ENCODE measurements around the gene SLC25A48.
"Not testable (repeated sequence)": the region's sequence is repeated elsewhere in the genome, so short reads cannot be mapped to it uniquely, and the experiment has no call there.

The SLC25A48 gene

DNA sequence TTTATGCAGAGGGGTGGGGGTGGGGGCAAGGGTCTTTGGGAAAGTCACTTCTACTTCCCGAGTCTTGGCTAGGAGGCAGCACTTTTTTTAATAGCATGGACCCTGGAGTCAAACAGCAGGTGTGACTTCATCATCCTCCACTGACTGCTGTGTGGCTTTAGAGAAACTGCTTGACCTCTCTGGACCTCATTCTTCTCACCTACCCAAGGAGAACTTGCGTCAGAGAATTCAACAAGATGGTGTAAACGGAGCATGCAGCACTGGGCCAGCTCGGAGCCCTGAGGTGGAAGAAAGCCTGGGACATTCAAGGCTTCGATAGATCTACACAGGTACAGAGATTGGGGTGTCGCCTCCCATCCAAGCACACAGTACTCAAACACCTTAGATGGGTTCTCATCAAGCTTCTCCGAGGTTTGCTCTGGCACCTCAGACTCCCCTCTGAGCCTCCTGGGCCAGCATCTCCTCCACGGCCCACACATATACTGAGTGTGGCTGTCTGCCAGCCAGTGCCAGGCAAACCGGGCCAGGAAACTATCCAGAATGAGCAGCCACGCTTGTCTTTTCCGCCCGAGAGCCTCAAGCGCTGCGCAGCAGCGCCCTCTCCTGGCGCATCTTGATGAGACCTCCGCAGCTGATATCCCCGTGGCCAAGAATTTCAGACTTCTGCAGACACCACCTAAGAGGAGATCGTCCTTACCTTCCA, 4.6 kb upstream of the SLC25A48 start:
- DNase-seq (ENCODE audit: low read depth in 2 of 3, low spot score in 1 of 3) = peak; percentile 25 to 35 (median 30)

DNA sequence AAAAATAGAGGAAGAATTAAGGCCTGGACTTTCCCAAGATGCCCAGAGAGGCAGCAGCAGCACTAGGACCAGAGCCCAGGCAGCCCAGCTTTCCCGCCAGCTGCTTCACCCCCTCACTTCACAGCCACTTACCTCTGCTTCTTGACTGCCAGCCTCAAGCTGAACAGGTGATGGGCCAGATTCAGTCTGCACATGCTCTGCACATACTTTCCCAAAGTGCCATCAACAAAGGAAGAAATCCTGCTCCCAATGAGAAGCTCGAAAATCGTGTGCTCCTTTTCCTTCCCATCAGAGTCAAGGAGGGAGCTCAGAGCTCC, 4.1 kb upstream of the SLC25A48 start:
- DNase-seq (ENCODE audit: low read depth in 2 of 3, low spot score in 1 of 3) = no peak

DNA sequence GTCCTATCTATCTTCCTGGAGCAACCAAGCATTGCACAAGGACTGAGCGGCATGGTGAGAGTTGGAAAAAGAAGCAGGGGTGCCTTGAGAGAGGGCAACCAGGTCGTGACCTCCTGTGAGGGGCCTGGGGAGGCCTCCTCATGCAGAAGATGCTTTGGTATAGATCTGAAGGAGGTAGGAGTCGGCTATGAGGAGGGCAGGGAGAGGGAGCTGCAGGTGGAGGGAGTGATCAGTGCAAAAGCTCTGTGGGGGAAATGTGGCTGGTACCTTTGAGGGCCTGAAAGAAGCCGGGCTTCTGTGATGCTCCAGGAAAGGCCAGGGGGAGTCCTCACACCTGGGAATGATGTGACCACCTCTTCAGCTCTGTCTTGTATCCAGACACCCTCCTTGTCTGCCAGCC, 3.6 kb upstream of the SLC25A48 start:
- DNase-seq (ENCODE audit: low read depth in 2 of 3, low spot score in 1 of 3) = no peak

DNA sequence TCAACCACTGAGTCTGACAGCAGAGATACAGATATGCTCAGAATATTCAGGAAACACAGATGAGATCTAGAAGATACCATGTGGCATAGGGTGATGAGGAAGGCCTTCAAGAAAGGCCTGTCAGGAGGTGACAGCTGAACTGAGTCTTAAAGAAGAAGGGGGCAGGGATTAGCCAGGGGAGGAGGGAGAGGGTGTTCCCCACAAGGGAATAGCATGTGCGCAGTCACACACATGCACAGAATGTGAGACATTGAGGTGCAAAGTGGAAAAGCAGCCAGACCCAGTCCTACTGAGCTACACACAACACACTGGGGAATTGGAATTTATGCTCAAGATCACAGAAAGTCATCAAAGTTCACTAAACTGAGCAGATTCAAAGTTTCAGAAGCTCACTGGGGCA, 3.0 kb upstream of the SLC25A48 start:
- no peak for DNase-seq (ENCODE audit: low read depth in 2 of 3, low spot score in 1 of 3)

DNA sequence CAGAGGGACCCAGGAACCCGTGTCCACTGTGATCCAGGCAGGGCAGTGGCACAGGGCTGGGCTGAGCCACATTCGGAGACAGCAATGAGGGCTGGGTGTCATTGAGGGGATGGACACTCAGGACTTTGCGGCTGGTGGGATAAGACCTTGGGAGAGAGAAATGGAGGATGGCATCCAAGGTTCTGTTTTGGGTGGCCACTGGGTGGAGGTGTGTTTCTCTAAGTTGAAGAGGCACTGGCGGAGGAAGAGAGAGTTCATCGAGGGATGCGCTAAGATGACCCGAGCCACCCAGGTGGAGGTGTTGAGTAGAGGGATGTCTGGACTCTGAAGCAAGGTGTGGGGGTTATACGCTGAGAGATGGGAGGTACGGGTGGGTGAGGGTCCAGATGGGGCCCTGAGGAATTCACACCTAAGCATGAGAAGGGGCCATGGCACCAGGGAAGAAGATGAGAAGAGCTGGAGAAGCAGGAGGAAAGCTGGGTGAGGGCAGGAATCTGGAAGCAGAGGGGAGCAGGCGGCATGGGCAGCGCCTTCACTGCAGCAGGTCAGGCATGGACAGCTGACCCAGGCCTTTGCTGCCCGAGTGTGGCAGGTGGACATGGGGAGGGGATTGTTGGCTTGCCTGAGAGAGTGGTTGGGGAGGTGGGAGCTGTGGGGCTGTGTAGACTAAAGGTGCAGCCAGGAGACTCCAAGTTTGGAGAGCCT, 2.5 kb upstream of the SLC25A48 start:
- DNase-seq (ENCODE audit: low read depth in 2 of 3, low spot score in 1 of 3) = no peak

DNA sequence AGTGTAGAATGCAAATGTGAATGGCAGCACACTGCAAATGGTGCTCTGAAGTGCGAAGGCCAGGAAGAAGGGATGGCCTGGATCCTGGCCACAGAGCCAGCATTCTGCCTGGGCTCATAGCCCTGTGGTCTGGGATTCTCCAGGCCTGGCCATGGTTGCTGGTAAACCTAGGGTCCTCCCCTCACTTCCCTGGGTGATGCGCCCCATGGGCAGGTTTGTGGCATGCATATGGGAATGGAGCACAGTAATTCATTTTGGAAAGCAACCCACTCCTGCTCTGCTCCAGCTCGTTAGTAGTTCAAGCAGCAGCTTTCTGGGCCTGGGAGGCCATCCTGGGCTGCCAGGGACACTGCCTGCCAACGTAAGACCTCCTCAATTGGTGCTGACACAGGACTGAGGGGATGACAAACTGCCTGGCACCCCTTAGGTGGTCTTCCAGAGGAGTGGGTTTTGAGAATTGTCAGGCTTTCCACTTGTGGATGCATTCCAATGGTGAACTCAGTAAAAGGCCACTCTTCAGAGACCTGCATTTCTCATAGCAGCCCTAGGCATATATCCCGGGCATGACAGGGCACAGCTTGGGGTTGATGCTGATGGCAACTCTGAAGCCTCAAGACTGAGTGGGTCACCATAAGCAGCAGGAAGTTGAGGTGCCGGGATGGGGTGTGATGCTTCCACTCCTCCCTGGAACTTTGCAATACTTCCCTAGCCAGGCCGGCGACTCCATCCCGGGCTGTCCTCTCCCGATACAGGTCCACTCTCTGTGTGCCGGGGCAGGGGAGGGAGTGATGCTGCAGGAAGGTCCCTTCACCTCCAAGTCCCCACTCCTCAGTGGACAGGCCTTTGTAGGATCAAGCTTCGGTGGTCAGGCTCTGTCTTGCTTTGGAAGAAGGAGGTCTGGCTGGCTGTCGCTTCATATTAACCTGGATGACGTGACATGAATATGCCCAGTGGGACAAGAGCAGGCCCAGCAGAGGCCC, 1.2 kb upstream of the SLC25A48 start:
- DNase-seq (ENCODE audit: low read depth in 2 of 3, low spot score in 1 of 3) = no peak

DNA sequence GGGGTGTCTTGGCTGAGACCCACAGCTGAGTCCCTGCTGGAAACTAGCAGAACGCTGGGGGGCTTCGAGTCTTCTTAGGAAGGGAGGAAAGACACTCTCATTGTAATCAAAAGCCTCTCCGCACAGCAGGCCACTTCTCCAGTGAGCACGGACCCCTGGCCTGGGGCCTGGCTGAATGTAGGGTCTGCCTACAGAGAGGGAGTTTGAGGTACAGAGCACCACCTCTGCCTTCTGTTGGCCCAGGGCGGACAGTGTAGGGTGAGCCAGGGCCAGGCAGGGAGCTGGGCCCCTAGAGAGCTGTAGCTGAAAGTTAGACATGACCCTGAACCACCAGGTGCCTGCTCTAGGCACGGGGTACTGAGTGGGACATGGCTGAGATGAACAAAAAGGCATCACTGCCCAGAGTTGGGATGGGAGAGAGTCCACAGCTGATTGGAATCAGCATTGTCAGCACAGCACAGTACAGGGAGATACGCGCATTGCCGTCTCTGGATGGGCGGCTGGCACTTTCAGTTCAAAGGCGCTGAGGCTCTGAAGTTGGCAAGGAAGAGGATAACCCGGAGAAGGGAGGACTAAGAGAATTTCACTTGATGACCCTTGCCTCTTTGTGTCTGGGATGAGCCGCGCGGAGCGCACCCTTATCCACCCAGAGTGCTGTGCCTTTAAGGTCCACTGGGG, 363 bp upstream of the SLC25A48 start:
- DNase-seq (ENCODE audit: low read depth in 2 of 3, low spot score in 1 of 3) = no peak

DNA sequence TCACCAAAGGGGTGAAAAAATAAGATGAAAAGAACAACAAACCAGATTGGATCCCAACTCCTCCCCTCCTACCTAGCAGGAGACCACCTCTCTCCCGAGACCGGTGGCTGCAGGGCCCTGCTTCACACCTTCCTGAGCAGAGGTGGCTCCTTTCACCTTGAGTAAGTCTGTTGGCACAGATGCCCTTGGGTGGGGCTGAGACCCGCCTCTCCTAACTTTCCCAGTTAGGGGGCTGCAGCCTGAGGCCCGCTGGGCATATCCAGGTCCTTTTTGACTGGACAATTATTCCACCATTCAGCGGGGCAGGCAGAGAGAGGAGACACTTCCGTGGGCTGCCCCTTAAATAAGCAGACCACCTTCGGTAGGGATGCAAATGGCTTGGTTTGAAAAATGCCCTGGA, 1.3 kb downstream of the SLC25A48 start:
- no peak for DNase-seq (ENCODE audit: low read depth in 2 of 3, low spot score in 1 of 3)

DNA sequence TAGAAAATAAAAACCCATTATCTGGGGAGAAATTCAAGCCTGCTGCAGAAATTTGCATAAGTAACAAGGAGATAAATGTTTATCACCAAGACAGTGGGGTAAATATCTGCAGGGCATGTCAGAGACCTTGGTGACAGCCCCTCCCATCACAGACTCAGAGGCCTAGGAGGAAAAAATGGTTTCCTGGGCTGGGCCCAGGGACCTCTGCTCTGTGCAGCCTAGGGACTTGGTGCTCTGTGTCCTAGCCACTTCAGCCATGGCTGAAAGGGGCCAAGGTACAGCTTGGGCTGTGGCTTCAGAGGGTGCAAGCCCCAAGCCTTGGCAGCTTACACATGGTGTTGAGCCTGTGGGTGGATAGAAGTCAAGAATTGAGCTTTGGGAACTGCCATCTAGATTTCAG, 3.9 kb downstream of the SLC25A48 start:
- not testable (repeated sequence) for DNase-seq (ENCODE audit: low read depth in 2 of 3, low spot score in 1 of 3)

DNA sequence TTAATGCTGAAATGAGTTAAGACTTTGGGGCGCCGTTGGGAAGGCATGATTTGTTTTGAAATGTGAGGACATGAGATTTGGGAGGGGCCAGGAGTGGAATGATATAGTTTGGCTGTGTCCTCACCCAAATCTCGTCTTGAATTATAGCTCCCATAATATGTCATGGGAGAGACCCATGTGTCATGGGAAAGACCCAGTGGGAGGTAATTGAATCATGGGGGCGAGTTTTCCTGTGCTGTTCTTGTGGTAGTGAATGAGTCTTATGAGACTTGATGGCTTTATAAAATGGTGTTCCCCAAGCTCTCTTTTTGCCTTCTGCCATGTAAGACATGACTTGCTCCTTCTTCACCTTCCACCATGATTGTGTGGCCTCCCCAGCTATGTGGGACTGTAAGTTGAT, 5.1 kb downstream of the SLC25A48 start:
- no peak for DNase-seq (ENCODE audit: low read depth in 2 of 3, low spot score in 1 of 3)

DNA sequence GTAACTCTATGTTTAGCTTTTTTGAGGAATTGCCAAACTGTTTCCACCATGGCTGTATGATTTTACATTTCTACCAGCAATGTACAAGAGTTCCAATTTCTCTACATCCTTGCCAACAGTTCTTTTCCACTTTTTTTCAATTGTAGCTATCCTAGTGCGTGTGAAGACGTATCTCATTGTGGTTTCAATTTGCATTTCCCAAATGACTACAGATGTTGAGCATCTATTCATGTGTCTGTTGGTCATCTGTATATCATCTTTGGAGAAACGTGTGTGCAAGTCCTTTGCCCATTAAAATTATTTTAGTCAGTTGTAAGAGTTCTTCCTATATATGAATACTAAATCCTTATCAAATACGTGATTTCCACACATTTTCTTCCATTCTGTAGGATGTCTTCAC, 6.5 kb downstream of the SLC25A48 start:
- no peak for DNase-seq (ENCODE audit: low read depth in 2 of 3, low spot score in 1 of 3)

DNA sequence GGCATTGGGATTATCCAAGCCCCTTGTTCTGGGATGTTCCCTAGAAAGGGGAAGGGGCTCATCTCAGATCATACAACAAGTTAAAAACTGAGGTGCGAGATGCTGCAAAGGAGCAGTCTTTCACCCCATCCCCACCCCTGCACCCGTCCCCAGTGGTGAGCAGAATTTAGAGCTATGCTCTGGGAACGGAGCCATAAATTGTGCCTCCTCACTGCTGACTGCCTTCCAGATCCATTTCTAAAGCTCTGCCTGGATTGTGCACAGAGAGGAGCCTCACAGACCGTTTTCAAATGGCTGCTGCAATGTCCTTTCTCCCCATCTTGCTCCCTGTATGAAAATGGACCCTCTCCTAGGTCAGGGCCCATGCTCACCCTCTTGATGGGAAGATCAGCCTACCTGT, 8.3 kb downstream of the SLC25A48 start:
- DNase-seq (ENCODE audit: low read depth in 2 of 3, low spot score in 1 of 3) = no peak

DNA sequence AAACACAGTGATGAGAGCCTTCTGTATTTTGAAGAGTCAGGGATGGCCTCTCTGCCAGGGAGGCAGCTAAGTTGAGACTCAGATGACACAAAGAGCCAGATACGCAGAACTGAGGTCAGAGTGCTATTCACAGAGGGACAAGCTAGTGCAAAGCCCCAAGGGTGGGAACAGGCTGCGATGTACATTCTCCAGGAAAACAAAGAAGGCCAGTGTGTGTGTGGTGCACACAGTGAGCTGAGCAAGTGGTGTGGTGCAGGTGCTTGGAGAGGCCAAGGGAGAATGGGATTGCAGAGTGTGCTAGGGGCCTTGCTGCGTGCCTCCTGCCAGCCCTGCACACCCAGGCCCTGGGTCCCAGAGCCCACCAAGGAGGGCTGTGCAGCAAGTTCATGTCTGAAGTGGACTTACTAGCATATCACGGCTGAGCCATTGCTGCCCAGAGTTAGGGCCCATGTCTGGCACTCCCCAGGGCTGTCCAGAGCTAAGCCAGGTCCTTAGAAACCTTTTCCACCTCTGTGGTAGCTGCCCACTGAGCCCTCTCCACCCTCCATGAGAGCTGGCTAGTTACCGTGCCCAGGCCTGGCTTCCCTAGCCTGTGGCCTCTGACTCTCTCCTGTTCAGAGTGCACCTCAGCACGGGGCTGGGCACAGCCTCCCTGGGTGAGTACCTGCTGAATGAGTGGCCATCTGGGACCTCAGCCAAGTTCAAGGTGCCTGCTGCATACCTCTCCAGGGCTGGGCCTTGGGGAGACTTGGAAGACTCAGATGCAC, 9.3 kb downstream of the SLC25A48 start:
- no peak for DNase-seq (ENCODE audit: low read depth in 2 of 3, low spot score in 1 of 3)

DNA sequence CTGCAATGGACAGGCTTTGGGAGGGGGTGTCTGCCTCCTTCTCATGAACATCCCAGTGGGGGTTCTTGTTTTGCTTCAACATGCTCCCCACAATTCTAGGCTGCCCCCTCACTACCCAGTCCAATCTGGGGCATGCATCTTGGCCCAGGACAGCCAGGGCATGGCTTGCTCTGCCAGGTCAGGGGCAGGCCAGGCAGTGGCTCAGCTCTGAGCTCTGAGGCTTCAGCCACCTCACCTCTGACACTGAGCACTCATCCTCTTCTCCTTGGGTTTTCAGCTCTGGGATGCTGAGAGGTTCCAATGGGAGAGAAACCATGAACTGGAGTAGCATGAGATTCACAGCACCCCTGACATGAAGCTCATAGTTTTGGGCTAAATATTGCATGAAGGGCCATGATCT, 11.8 kb downstream of the SLC25A48 start:
- DNase-seq (ENCODE audit: low read depth in 2 of 3, low spot score in 1 of 3) = no peak

DNA sequence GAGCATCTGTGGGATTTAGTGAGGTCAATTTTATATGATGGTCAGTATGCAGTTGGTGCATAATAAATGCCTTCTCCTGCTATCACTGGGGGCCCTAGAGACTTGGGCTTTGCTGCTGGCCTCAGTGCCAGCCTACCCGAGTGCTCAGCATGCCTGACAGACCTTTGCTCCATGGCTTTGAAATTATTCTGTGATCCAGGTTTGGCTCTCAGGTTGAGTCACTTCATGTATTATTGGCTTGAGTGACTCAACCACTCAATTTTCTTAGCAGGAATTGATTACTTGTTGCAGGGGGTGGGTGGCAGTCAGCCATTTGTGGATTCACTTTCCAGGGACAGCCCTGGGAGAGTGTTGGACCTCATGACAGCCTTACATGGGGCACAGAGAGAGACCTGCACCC, 13.5 kb downstream of the SLC25A48 start:
- DNase-seq (ENCODE audit: low read depth in 2 of 3, low spot score in 1 of 3) = no peak

DNA sequence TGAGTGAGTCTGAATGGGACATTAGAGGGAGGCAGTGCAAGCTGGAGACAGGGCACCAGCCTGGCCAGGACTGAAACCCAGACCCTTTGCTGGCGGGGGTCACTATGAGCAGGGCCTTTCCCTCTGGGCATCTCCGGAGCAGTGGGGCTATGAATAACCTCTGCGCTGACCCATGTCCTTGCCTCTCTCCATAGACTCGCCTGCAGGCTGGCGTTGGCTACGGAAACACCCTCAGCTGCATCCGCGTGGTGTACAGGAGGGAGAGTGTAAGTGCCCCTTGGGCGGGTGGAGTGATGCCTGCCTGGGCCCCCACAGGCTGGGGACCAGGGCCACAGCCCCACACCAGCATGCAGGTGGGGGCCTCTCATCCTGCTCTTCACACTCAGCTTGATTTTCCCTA, 15.8 kb downstream of the SLC25A48 start:
- DNase-seq (ENCODE audit: low read depth in 2 of 3, low spot score in 1 of 3) = no peak

DNA sequence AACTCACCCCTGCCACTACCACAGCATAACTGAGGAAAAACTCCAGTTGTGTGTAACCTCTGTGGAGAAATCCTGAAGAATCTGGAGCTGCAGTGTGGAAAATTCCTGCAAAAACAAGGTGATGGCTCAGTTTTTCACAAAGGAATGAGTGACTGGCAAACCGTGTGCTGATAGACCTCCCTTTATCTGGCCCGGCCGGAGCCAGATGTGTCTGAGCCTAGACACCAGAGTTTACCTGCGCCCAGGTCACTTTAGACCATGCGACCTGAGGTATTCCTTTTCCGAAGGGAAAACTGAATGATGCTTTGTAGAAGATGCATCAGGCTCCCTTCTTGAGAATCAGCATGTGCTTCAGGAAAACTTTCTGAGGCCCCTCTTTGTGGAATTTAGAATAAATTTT, 16.2 kb downstream of the SLC25A48 start:
- no peak for DNase-seq (ENCODE audit: low read depth in 2 of 3, low spot score in 1 of 3)

DNA sequence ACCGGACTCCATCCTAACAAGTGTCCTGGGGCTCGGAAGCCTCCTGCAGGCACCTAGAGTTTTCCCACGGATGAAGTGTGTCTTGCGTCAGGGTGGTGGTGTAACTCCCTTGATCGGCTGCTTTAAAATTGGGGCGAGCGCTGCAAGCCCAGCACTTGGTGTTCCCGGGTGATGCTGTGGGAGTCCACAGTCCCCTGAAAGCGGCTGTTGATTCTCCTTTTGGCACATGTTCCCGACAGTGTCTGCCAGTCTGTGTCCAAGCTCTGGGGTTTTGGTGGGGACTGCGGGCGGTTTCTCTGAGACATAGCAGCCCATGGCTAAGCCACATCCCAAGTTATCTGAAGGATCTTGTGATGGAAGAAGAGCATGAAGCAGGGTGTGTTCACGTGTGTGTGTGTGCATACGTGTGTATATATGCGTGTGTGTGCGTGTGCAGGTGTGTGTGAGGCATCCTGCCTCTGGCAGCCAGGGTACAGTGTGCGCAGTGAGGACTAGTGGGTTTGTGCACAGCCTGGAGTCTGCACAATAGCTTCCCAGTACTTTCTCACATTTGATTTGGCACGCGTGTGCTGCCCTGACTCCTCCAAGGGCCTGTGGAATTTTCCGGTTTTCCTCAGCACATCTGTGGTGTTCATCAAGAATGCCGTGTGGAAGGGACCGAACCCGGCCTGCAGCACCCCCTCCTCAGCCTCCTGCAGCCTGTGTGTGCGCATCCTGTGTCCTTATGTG, 16.9 kb downstream of the SLC25A48 start:
- no peak for DNase-seq (ENCODE audit: low read depth in 2 of 3, low spot score in 1 of 3)

DNA sequence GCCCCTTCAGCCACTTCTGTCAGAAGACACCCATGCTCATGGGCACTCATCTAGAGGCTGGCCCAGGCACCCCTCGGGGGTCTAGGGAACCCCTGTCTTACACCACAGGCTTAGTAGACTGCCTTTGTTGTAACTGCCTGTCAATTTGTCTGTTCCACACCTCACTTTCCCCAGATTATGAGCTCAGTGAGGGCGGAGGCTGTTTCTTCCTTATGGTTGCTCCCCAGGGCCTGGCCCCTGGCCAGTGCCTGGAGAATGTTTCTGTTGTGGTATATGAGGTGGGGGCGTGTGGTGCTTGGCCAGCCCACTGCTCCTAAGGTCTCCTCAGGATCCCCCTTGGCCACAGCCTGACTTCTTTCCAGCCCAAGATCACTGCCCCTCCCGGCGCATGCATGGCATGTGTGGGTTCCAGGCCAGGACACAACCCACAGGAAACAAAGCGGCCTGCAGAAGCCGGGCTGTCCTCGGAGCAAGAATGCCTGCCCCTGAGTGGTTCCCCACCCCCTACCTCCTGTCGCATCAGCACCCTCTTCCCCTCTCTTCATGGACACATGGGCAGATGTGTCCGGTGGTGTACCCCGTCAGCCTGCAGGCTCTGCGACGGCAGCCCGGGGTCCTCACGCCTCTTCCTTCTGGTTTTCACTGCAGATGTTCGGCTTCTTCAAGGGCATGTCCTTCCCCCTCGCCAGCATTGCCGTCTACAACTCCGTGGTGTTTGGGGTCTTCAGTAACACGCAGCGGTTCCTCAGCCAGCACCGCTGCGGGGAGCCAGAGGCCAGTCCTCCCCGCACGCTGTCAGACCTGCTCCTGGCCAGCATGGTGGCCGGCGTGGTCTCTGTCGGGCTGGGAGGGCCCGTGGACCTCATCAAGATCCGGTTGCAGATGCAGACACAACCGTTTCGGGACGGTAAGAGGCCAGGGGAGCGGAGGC, 17.7 kb downstream of the SLC25A48 start:
- no peak for DNase-seq (ENCODE audit: low read depth in 2 of 3, low spot score in 1 of 3)
